LoVo (cell line): ENCODE results near the gene SUPT6H.

ENCODE experiments used
- DNase-seq: peaks from one replicate; pipeline ENCODE4 v3.0.0-alpha.2; 2016; ENCODE audit warnings: low spot score

The SUPT6H gene

GRCh38 chr17:28702026-28702751, 40.2 kb downstream of the SUPT6H start:
- DNase-seq = no peak

- DNase-seq = no peak
These were observed 40.7 kb downstream of the SUPT6H start for GRCh38 chr17:28702752-28703150.

- no peak for DNase-seq
These were observed 41.7 kb downstream of the SUPT6H start for GRCh38 chr17:28703552-28704218.

GRCh38 chr17:28704219-28704858, 42.3 kb downstream of the SUPT6H start:
- DNase-seq = no peak

- DNase-seq = no peak
These were observed 43.2 kb downstream of the SUPT6H start for GRCh38 chr17:28705074-28705659.

GRCh38 chr17:28705728-28706334, 43.8 kb downstream of the SUPT6H start:
- no peak for DNase-seq

- no peak for DNase-seq
These were observed 44.7 kb downstream of the SUPT6H start for GRCh38 chr17:28706471-28707338.

GRCh38 chr17:28707339-28707720, 45.3 kb downstream of the SUPT6H start:
- DNase-seq = no peak

- peak; percentile 90 for DNase-seq
These were observed 49.1 kb downstream of the SUPT6H start for GRCh38 chr17:28710861-28711722.

GRCh38 chr17:28711723-28712031, 49.7 kb downstream of the SUPT6H start, which contains the start of gene PROCA1:
PROCA1 (minus strand) TSS chr17:28711888; CDS start chr17:28711660, 228 bp downstream.
- no peak for DNase-seq

- no peak for DNase-seq
These were observed 50.2 kb downstream of the SUPT6H start for GRCh38 chr17:28712032-28712704.

- no peak for DNase-seq
These were observed 50.9 kb downstream of the SUPT6H start for GRCh38 chr17:28712705-28713415.

GRCh38 chr17:28714281-28714680, 52.3 kb downstream of the SUPT6H start:
- no peak for DNase-seq

- DNase-seq = no peak
These were observed 53.2 kb downstream of the SUPT6H start for GRCh38 chr17:28715217-28715616.

GRCh38 chr17:28716740-28717577, 55.0 kb downstream of the SUPT6H start:
- DNase-seq = no peak

- no peak for DNase-seq
These were observed 55.8 kb downstream of the SUPT6H start, which contains the start of gene RAB34 for GRCh38 chr17:28717578-28718332. RAB34 (minus strand) TSS chr17:28717868; CDS start chr17:28717266, 602 bp downstream.

GRCh38 chr17:28718333-28719020, 56.5 kb downstream of the SUPT6H start:
- no peak for DNase-seq
